HG03045 (cell line): ENCODE measurements around the gene STX12.
"Not testable (repeated sequence)": the region's sequence is repeated elsewhere in the genome, so short reads cannot be mapped to it uniquely, and the experiment has no call there.

Source experiments
- ATAC-seq: cut with Tn5 transposase; IDR thresholded peaks from one replicate; pipeline ENCODE4 v1.9.1; 2021; ENCODE audit warnings: mild to moderate bottlenecking, moderate library complexity; ENCODE audit not compliant: unreplicated experiment

The STX12 gene

DNA sequence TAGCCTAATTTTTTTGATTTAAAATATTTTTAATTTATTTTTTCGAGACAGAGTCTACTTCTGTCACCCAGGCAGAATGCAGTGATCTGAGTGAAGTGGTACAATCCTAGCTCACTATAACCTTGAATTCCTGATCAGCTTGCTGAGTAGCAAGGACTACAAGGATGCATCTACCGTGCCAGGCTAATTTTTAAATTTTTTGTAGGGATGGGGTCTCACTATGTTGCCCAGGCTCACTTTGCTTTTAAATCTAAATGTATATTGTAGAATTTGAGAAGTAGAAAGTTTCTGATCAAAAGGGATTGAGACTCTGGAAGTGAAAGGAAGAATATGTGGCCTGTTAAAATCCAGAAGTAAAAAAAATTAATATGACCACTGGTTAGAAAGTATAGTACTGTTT is 1.6 kb downstream of the STX12 start:
- no peak for ATAC-seq

DNA sequence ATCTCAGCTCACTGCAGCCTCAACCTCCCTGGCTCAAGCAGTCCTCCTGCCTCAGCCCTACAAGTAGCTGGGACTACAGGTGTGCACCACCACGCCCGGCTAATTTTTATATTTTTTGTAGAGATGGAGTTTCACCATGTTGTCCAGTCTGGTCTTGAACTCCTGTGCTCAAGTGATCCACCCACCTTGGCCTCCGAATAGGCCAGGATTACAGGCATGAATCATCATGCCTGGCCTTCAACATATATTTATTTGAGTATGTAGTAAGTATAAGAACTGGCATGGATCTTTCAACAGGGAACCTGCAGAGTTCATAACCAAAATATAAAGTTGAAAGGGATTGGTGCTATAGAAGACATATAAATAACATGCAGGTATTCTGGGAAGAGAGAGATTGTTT is 2.3 kb downstream of the STX12 start:
- ATAC-seq, result not testable (repeated sequence)

DNA sequence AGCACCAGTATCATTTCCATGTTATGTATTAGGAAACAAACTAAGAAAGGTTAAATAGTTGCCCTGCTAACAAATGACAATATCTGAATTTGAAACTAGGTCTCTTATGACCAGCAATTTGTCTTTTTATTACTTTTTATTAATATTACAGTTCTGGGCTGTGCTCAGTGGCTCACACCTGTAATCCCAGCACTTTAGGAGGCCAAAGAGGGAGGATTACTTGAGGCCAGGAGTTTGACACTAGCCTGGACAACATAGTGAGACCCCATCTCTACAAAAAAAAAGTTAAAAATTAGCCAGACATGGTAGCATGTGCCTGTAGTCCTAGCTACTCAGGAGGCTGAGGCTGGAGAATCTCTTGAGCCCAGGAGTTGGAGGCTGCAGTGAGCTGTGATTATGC is 3.3 kb downstream of the STX12 start:
- ATAC-seq, result not testable (repeated sequence)

DNA sequence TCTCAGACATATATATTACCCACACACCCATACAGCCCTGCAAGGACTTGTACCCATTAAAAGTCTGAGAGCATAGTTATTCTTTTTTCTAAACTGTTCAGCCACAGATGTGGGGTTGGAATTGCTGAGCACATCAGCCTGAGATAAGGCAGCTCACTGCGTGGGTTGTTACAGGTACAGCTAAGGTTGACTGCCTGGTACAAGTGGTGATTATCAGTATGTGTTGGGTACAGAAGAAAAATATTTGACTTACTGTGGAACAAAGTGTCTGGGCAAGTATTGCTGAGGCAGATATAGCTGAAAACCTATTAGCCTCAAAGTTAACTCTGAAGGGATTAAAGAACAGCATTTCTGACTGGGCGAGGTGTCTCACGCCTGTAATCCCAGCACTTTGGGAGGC is 5.0 kb downstream of the STX12 start:
- no peak for ATAC-seq

DNA sequence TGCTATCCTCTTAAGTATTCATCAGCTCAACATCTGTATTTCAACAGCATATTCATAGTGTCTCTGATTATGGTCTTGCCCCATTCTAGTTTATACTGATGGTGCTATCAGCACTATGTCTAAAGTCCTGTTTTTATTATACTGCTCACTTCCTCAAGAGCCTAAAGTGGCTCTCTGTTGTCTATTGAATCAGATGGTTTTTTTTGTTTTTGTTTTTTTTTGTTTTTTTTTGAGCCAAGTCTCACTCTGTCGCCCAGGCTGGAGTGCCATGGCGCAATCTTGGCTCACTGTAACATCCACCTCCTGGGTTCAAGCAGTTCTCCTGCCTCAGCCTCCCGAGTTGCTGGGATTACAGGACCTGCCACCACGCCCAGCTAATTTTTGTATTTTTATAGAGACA is 6.1 kb downstream of the STX12 start:
- no peak for ATAC-seq

DNA sequence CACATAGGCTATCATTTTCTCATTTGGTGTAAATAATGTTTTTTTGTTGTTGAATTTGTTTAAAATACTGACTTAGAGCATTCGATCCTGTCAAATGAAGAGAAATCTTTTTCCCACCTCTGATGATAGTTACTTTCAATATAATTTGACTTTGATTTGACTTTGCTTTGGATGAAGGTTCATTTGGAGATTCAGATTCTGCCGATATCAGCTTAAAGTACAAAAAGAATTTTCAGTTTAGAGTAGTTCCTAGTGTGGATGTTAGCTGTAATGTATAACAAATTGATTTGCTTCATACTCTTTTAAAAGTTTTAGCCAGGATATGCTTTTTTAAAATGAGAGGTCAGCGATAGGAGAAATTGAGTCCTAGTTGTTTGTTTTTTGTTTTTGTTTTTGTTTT is 9.9 kb downstream of the STX12 start:
- no peak for ATAC-seq

DNA sequence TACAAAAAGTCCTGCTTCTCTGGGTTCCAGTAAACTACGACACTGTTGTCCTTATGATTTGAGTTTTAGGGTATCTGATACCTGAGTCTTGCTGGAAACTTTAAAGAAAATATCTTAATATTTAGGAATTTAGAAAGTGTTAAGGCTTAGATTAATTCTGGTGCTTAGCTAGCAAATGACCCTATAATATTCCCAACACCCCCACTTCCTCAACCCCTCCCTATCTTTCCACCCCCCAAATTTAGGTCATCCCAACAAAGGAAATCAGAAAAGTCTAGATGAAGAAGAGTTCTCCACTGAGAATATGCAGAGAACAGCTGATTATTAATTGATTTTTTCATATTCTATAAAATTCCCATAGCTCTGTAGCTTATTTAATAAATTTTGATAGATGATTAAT is 11.7 kb downstream of the STX12 start:
- ATAC-seq, result no peak

DNA sequence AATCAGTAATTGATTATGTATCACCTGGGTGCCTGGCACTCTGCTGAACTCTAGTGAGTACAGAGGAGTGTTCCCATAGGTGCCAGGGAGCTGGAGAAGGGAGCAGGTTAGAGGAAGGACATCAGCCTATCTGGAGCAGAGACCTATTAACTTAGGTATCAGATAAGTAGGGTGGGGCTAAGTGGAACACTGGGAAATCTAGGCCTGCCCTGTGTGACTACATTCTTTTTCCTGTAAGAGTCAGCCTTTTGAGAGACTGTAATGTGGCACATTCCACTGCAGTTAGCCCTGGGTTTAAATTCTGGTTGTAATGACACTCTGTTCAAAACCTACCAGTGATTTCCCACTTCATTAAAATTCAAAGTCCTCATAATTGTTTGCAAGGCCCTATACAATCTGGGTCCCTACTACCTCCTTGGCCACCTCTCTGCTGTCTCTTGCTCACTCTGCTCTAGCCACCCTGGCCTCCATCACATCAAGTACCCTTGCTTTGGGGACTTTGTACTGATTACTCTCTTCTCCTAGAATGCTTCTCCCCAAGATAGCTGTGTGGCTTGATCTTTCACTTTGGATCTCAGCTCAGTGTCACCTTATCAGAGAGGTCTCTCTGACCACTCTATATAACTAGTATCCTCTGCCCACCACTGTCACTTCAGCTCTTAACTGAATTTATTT is 12.9 kb downstream of the STX12 start:
- no peak for ATAC-seq

DNA sequence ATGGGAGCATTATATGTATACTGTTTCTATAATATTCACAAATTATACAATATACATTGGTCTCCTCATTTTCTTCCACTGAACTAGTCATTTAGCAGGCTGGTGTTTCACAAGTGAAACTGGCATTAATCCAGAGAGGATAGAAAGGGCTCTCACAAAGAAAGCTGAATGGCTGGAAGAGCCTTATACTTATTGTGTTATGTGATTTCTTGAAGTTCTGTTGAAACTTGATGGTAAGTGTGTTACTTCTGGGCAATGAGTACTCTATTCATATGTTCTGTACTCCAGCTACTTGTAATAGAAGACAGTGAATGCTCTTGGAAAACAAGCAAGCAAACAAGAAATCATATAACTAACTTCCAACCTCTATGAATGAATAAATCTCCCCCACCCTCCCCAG is 14.9 kb downstream of the STX12 start:
- ATAC-seq, result no peak

DNA sequence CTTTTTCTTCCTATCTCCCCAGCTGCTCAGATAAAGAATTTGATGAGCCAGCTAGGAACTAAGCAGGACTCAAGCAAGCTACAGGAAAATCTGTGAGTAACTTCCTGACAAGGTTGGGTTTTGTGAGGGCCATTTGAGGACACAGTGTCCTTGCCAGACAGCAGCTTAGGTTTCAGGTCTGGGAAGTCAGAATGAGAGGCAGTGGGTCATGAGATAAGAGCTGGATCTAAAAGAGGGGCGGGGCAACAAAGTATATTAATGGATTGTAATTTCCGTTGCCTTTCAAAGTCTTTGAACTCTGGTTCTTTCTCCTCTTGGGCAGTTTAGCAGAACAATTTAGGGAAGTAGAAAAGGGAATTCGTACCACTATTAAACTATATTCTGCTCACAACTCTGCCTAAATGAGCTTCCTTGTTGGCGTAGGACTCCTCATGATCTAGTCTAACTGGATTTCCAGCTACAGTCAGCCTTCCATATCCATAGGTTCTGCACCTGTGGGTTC is 16.6 kb downstream of the STX12 start:
- no peak for ATAC-seq

DNA sequence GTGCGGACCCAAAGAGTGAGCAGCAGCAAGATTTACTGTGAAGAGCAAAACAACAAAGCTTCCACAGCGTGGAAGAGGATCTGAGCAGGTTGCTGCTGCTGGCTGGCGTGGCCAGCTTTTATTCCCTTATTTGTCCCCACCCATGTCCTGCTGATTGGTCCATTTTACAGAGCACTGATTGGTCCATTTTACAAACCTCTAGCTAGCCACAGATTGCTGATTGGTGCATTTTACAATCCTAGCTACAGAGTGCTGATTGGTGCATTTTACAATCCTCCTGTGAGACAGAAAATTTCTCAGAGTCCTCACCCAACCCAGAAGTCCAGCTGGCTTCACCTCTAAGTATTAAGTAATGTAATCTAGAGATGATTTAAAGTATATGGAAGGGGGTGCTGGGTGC is 17.3 kb downstream of the STX12 start:
- ATAC-seq, result not testable (repeated sequence)

DNA sequence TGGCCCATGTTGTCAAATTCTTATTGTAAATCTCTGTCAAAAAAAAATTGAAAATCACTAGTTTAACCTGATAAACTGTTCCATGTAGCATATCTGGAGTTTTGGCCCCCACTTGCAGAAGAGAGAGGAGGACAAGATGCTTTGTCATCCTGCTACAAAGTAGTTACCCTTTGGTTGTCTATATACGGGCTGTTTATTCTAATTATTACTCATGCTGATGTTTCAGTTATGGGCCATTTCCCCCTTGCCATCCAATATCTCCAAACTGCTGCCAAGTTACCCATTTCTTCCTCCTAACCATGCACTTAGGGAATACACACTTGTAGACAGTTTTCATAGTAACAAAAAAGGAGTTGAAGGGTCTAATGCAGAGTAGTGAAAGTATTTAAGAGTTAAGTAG is 22.6 kb downstream of the STX12 start:
- no peak for ATAC-seq

DNA sequence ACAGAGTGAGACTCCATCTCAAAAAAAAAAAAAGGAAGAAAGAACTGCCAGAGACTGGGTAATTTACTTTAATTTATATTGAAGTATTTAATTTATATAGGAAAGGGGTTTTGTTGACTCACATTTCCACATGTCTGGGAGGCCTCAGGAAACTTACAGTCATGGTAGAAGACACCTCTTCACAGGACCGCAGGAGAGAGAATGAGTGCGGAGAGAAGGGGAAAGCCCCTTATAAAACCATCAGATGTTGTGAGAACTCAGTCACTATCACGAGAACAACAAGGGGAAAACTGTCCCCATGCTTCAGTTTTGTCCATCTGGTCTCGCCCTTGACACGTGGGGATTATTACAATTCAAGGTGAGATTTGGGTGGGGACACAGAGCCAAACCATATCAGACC is 31.8 kb downstream of the STX12 start:
- no peak for ATAC-seq

DNA sequence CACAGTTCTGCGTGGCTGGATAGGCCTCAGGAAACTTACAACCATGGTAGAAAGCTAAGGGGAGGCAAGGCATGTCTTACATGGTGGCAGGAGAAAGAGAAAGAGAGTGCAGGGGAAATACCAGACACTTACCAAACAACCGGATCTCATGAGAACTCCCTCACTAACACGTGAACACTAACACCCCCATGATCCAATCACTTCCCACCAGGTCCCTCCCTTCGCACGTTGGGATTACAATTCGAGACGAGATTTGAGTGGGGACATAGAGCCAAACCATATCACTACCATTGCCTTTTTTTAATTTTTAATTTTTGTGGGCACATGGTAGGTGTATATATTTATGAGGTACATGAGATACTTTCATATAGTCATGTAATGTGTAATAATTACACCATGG is 33.7 kb downstream of the STX12 start:
- no peak for ATAC-seq

DNA sequence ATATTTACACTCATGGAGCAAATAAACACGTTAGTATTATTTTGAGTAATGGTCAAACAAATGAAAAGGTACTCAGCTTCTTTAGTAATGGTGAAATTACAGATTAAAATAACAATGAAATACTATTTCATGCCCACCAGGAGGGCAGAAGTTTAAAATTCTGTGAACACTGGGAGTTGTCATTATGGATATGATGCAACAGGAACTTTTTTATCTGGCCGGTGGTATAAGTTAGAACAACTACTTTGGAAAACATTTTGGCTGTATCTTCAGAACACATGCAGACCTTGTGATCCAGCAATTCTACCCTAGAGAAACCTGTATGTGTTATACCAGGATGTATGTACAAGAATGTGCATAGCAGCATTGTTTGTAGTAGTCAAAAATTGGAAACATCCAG is 34.4 kb downstream of the STX12 start:
- ATAC-seq, result no peak

DNA sequence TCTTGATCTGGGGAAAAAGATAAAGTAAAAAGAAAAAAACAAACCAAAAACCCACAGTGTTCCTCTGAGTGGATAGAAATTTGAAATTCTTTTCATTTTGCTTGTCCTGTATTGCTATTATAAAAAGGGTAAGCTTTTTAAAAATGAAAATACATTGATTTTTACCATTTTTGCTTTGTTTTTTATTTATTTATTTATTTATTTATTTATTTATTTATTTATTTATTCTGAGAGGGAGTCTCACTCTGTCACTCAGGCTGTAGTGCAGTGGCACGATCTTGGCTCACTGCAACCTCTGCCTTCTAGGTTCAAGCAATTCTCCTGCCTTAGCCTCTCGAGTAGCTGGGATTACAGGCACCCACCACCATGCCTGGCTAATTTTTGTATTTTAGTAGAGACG is 35.1 kb downstream of the STX12 start:
- not testable (repeated sequence) for ATAC-seq

DNA sequence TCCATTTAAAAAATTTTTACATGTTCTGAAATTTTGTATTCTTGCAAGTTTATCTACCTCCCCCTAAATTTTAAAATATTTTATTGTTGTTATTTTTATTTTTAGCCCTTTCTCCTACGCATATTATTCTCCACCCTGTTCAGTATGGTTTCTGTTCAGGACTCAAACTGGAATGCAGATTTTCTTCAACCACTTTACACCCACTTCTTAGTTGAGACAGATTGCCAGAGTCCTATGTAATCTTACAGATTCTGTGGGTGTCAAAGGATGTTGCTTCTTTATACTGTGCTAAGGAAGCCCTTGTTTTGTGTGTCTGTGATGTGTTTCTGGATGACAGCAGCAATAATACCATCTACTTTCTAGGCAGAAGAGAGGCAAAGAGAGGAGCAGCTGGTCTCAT is 36.9 kb downstream of the STX12 start:
- ATAC-seq, result no peak

DNA sequence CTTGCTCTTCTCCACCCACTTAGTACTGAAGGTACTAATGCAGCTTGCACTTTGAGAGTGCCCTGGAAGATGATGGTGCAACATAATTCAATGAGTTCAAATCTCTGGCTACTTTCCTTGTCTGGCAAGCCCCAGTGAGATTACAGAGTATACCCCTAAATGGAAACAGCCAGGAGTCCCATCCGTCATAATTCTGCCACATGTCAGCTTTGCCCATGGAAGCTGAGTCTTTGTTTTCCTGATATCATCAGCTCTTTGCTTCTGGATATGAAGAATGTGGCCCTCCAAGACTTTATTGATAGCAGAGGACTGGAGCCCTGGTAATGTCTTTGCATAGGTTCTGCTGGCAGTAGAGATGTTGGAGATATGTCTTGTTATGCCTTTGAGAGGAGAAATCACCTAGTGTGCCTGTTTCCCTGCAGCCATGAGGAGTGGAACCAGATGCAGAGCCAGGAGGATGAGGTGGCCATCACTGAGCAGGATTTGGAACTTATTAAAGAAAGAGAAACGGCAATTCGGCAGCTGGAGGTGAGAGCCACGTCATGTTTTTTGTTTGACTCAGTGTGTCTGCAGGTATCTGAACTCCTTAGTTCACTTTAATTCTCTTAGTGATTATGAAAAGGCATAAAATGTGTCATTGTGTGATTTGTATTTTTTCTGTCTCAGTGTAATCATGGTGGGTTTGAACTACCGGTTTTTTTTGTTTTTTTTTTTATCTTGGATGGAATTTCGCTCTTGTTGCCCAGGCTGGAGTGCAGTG is 38.9 kb downstream of the STX12 start:
- no peak for ATAC-seq

DNA sequence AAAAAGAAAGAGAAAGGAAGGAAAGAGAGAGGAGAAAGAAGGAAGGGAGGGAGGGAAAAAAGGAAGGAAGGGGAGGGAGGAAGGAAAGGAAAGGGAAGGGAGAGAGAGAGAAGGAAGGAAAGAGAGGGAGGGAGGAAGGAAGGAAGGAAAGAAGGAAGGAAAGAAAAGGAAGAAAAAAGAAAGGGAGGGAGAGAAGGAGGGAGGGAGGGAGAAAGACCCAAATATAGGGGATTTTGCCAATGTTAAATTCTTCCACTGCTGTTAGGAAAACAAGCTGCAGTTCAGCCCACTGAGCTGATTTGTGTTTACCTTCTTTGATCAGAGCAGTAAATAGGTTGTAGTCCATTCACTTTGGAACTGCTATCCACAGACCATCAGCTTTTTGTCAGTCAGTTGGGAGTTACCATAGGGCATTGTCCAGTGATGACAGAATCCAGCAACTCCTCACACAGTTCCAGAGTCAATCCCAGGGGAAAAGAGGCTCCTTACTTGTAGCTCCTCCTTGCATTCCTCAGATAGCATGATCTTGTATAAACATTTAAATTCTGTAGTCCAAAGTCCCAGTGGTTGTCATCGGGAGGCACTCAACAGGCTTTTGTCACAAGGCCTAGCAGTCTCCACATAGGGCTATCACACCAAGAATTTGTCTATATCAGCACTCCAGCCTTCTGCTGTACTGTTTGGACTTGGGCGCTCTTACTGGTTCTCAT is 44.1 kb downstream of the STX12 start:
- no peak for ATAC-seq

DNA sequence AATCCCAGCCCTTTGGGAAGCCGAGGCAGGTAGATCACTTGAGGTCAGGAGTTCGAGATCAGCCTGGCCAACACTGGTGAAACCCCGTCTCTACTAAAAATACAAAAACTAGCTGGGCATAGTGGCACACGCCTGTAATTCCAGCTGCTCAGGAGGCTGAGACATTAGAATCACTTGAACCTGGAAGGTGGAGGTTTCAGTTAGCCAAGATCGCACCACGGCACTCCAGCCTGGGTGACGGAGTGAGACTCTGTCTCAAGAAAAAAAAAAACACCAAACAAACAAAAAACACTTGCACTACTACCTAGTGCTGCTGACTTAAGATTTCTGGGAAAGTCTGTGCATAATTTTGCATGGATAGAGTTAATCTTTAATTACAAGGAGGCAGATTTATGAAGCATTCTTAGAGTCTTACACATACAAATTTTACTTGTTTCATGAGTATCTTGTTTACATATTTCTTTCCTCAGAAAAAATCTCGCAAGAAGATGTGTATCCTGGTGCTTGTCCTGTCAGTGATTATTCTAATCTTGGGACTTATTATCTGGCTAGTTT is 48.8 kb downstream of the STX12 start:
- no peak for ATAC-seq

DNA sequence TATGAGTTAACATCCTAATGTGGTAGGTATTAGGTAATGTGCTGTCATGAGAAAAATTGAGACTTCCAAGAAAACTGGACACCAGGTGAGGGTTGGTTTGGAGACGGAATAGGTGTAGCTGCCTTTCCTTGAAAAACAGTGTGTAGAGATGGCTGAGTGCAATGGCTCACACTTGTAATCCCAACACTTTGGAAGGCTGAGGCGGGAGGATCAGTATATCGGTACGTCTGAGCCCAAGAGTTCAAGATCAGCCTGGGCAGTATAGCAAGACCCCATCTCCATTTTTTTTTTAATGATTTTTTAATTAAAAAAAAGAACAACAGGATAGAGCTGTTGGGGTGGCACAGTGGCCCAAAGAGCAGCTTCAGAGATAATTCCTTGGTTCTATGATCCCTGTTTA is 50.8 kb downstream of the STX12 start:
- no peak for ATAC-seq

DNA sequence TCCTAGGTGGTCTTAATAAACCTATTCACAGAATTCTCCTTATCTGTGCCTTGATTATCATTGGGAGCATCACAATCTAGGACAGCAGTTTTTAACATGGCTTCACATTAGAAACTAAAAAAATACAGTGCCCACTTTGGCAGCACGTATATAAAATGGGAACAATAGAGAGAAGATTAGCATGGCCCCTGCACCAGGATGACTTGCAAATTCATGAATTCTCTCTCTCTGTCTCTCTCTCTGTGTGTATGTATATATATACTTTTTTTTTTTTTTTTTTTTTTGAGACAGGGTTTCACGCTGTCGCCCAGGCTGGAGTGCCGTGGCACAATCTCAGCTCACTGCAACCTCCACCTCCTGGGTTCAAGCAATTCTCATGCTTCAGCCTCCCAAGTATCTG is 51.4 kb downstream of the STX12 start:
- ATAC-seq, result no peak
